H1 (cell line): ENCODE data around the gene CBLC. TPM values are rescaled to one million over a fixed set of nuclear protein-coding genes. Genes with fewer than 3 reads are reported as not detected.

ENCODE experiments used
- KDM5A ChIP-seq: fragments of 200-600 bp; IDR thresholded peaks from 2 replicates; pipeline ENCODE4 v1.7.1; 2012; ENCODE audit warnings: mild to moderate bottlenecking, low read length, inconsistent platforms, mixed read lengths
- NRF1 ChIP-seq: IDR thresholded peaks from 2 replicates; pipeline ENCODE4 v1.6.1; 2011; ENCODE audit warnings: mild to moderate bottlenecking, low read depth, low read length, improper control_type of control experiment
- polyA plus RNA-seq, 7 experiments: library from polyadenylated mRNA; depleted of rRNA in 3 of 7; stranded (reverse) in 5 of 7; unstranded in 2 of 7; fragments of >200 nt in 5 of 7; fragments of 200-250 nt in 2 of 7; gene quantifications; 1 replicate in 5 of 7; 2 replicates in 1 of 7; 4 replicates in 1 of 7; pipeline versions ENCODE4 v1.2.1 to v1.2.3, GENCODE V29; 2011 to 2013; ENCODE audit warnings: missing spikeins in 2 of 7, mixed read lengths in 2 of 7
- total RNA-seq: library from RNA; stranded (reverse); fragmentation: NEBNext Ultra II Directional; extraction: Animal tissue kit (Norgen Biotek cat#: 25700); gene quantifications from 2 replicates; pipeline ENCODE4 v1.2.1, GENCODE V29; 2021

Gene CBLC
- total and polyA plus RNA-seq, 2 of the 8 experiments (the other 6 are each of a cell fraction or from before 2014, with no cell fraction given), result 17.4 to 35.7 TPM

DNA sequence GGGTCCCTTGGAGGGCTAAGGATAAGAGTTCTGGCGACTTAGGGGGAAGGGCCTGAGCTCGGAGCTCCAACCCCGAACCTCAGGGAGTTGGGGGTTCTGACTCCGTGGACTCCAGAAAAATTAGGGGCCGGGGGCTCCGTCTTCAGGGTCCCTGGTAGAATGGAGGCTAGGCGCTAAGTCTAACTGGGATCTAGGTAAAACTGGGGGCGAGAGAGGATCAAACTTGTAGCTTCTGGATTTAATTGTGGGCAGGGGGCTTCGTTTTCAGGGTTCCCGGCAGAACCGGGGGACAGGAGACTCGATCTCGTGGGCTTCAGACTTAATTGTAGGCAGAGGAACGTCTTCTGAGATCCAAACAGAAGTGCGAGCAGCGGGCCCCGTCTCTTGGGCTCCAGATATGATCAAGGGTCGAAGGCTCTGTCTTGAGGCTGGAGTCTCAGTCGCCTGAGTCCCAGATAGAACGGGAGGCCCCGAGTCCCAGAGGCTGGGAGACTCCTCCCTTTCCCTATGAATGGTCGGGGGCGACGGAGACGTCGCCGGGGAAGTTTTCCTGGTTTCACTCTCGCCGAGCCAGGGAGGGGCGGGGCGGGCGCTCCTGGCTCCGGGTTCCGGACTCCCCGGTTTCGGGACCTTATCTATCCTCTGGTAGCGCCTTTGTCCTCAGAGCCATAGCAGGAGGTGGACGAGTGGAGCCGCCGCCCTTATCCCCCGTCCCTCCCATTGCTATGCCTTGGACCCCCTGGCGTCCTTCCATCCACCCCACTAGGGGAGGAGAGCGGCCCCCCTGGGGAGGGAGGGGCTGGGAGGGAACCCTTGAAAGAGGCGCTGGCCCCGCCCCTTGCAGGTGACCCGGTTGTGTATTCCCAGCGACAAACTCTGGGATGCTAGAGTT is 69.7 kb downstream of the CBLC start (continued):
- TF ChIP-seq NRF1 (no peak), KDM5A (no peak)
